ENCODE data around the gene TLK1.

GRCh38 chr2:171008550-171009205 is 152.0 kb downstream of the TLK1 start:
- TF ChIP-seq, protein P1, sequence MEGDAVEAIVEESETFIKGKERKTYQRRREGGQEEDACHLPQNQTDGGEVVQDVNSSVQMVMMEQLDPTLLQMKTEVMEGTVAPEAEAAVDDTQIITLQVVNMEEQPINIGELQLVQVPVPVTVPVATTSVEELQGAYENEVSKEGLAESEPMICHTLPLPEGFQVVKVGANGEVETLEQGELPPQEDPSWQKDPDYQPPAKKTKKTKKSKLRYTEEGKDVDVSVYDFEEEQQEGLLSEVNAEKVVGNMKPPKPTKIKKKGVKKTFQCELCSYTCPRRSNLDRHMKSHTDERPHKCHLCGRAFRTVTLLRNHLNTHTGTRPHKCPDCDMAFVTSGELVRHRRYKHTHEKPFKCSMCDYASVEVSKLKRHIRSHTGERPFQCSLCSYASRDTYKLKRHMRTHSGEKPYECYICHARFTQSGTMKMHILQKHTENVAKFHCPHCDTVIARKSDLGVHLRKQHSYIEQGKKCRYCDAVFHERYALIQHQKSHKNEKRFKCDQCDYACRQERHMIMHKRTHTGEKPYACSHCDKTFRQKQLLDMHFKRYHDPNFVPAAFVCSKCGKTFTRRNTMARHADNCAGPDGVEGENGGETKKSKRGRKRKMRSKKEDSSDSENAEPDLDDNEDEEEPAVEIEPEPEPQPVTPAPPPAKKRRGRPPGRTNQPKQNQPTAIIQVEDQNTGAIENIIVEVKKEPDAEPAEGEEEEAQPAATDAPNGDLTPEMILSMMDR (IDR thresholded peaks at IDR 0.05; ENCODE audit: poor library complexity), result no peak
- TF ChIP-seq EZH2 (IDR thresholded peaks at IDR 0.05; ENCODE audit: borderline replicate concordance), result no peak
- no peak for TF ChIP-seq EZH2phosphoT487 (IDR thresholded peaks at IDR 0.05; ENCODE audit: low read depth, severe bottlenecking, unreplicated experiment)
